CD4-positive, alpha-beta memory T cell (primary cell): ENCODE results near the gene RAB43. TPM values are rescaled to one million over a fixed set of nuclear protein-coding genes. Genes with fewer than 3 reads are reported as not detected.
A peak's percentile ranks its signal among the peaks of the same experiment; 100 is the strongest.
"Not testable (repeated sequence)": the region's sequence is repeated elsewhere in the genome, so short reads cannot be mapped to it uniquely, and the experiment has no call there.

Experiments
- CTCF ChIA-PET: fragments of 350-600 bp; sonication (Branson Sonifier 250); formaldehyde crosslinking; loops from one replicate; lab custom pipeline; 2021; ENCODE audit warnings: inconsistent platforms; ENCODE audit not compliant: partially characterized antibody; lab: Charles Lee
- POLR2A ChIA-PET: fragments of 350-600 bp; sonication (Branson Sonifier 250); formaldehyde crosslinking; loops from one replicate; lab custom pipeline; 2021; ENCODE audit not compliant: partially characterized antibody; lab: Charles Lee
- DNase-seq, 5 donors: peaks; one replicate each; pipeline versions ENCODE4 v3.0.0 to v3.0.0-alpha.2; 2020 to 2022; ENCODE audit warnings: mixed read lengths in 1 of 5
- H3K27ac ChIP-seq: one replicate; pipeline ENCODE4 v1.7.0; 2013; ENCODE audit warnings: low read depth, low read length
- H3K27me3 ChIP-seq: 2 replicates; pipeline ENCODE4 v1.7.0; 2013; ENCODE audit warnings: mild to moderate bottlenecking, low read length, moderate library complexity; ENCODE audit not compliant: insufficient read depth
- H3K36me3 ChIP-seq: 2 replicates; pipeline ENCODE4 v1.7.0; 2013; ENCODE audit warnings: mild to moderate bottlenecking, low read length, moderate library complexity; ENCODE audit not compliant: insufficient read depth
- H3K4me1 ChIP-seq: 2 replicates; pipeline ENCODE4 v1.7.0; 2013; ENCODE audit warnings: mild to moderate bottlenecking, low read length, moderate library complexity; ENCODE audit not compliant: insufficient read depth
- H3K4me3 ChIP-seq, 2 donors: one replicate each; pipeline ENCODE4 v1.7.0; 2013; ENCODE audit warnings: low read length in 2 of 2, mild to moderate bottlenecking in 1 of 2
- H3K9me3 ChIP-seq, 2 donors: one replicate each; pipeline ENCODE4 v1.7.0; 2013; ENCODE audit warnings: low read length in 2 of 2, control low read depth in 1 of 2; ENCODE audit not compliant: control insufficient read depth in 1 of 2
- H3K27ac Mint-ChIP-seq, 7 donors: one replicate each; pipeline ENCODE4 v1.8.0; 2020 to 2021; ENCODE audit warnings: mixed read lengths in 7 of 7, mild to moderate bottlenecking in 6 of 7, inconsistent platforms in 3 of 7, moderate library complexity in 3 of 7
- H3K27me3 Mint-ChIP-seq, 2 donors: one replicate each; pipeline ENCODE4 v1.8.0; 2020 to 2021; ENCODE audit warnings: mixed read lengths in 2 of 2
- H3K36me3 Mint-ChIP-seq, 2 donors: one replicate each; pipeline ENCODE4 v1.8.0; 2020 to 2021; ENCODE audit warnings: mixed read lengths in 2 of 2, inconsistent platforms in 1 of 2, mild to moderate bottlenecking in 1 of 2
- H3K4me1 Mint-ChIP-seq, 4 donors: one replicate each; pipeline ENCODE4 v1.8.0; 2020 to 2021; ENCODE audit warnings: mixed read lengths in 4 of 4, mild to moderate bottlenecking in 1 of 4
- H3K4me3 Mint-ChIP-seq, 8 donors: one replicate each; pipeline ENCODE4 v1.8.0; 2020 to 2021; ENCODE audit warnings: mixed read lengths in 8 of 8, mild to moderate bottlenecking in 7 of 8, moderate library complexity in 6 of 8, inconsistent platforms in 3 of 8
- H3K9me3 Mint-ChIP-seq, 8 donors: one replicate each; pipeline ENCODE4 v1.8.0; 2020 to 2021; ENCODE audit warnings: mixed read lengths in 8 of 8, mild to moderate bottlenecking in 5 of 8, inconsistent platforms in 3 of 8, moderate library complexity in 1 of 8
- intact Hi-C: fragments of 100-400 bp; cut with micrococcal nuclease; formaldehyde crosslinking; loops from one replicate; pipeline ENCODE4 v1.15.1; 2023
- polyA plus RNA-seq, 2 donors: library from polyadenylated mRNA; unstranded; fragments of 300-500 nt; fragmentation: Illumina TruSeq; gene quantifications; one replicate each; pipeline ENCODE4 v1.2.3, GENCODE V29; 2021
- total RNA-seq, 2 experiments: library from RNA; stranded (reverse); gene quantifications; one replicate each; pipeline ENCODE4 v1.2.3, GENCODE V29; 2021

The RAB43 gene
- total and polyA plus RNA-seq, 4 experiments from 2014 or later: 11.3 to 68.4 (median 40.4) TPM

GRCh38 chr3:129100274-129100673, 21.3 kb downstream of the RAB43 start:
- intact Hi-C loops: no loop called here
- ChIA-PET POLR2A (interaction anchor here (1.0 to 7.5 kb wide), 3 partner anchors 19 to 73 kb away, joined by 3 to 64 read pairs (median 4); partner anchors contain the start of gene RAB43), CTCF (interaction anchor here (1.2 kb wide), 2 partner anchors 16 to 130 kb away, joined by 3 to 4 read pairs; no protein-coding TSS in a partner anchor)
- Mint-ChIP-seq H3K27me3 (no peaks in the 10 kb centered on the region), H3K9me3 (no peaks in the 10 kb centered on the region), H3K36me3 (peaks cover 24 to 49% of the 10 kb centered on the region in 2 donors), H3K4me3 (no peak overlapping the region), H3K27ac (peak overlapping the region in 4 of 7 donors; percentile 0 to 55 (median 1)), H3K4me1 (peaks cover 51 to 83% (median 63%) of the 10 kb centered on the region in 4 donors)
- Histone ChIP-seq H3K9me3 (no peaks in the 10 kb centered on the region), H3K36me3 (peaks cover 11% of the 10 kb centered on the region), H3K27me3 (no peaks in the 10 kb centered on the region), H3K27ac (no peak overlapping the region), H3K4me3 (no peak overlapping the region), H3K4me1 (peaks cover 37% of the 10 kb centered on the region)
- DNase-seq: no peak

GRCh38 chr3:129095285-129095684, 26.3 kb downstream of the RAB43 start:
- no peak overlapping the region for H3K4me3 ChIP-seq
- ChIA-PET CTCF (interaction anchor here (0.8 to 2.2 kb wide), 4 partner anchors 25 to 125 kb away, joined by 3 to 6 read pairs (median 4); no protein-coding TSS in a partner anchor), POLR2A (interaction anchor here (1.1 to 1.6 kb wide), 2 partner anchors 23 to 25 kb away, joined by 3 to 5 read pairs; no protein-coding TSS in a partner anchor)
- H3K4me1 Mint-ChIP-seq: peaks cover 25 to 36% (median 29%) of the 10 kb centered on the region in 4 donors
- no peak overlapping the region for H3K27ac Mint-ChIP-seq
- no peaks in the 10 kb centered on the region for H3K9me3 Mint-ChIP-seq
- peaks cover 33 to 48% of the 10 kb centered on the region in 2 donors for H3K36me3 Mint-ChIP-seq
- no peaks in the 10 kb centered on the region for H3K27me3 Mint-ChIP-seq
- H3K4me3 Mint-ChIP-seq: no peak overlapping the region
- DNase-seq: no peak
- no peaks in the 10 kb centered on the region for H3K27me3 ChIP-seq
- H3K27ac ChIP-seq: no peak overlapping the region
- no peaks in the 10 kb centered on the region for H3K9me3 ChIP-seq
- peaks cover 24% of the 10 kb centered on the region for H3K36me3 ChIP-seq
- peaks cover 4% of the 10 kb centered on the region for H3K4me1 ChIP-seq
- intact Hi-C loops: no loop called here

DNA sequence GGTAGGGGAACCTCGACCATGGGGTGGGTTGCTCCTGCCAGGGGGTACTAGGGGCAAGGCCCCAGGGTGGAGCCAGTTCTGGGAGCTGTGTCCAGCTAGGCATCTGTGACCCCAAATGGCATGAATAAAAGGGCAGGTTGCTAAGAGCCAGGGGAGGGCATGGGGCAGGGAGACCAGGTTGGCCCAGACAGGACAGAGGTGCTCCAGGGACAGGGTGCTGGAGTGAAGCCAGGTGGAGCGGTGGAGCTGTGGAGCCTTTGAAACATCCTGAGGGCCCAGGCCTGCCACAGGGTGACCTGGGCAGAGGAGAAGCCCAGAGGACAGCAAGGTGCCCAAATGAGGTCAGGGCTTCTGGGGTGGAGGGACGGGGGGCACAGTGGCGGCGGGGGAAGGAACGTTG, 33.3 kb downstream of the RAB43 start:
- POLR2A ChIA-PET, H3K36me3 ChIP-seq, intact Hi-C loops, H3K27ac Mint-ChIP-seq, H3K4me1 ChIP-seq, H3K36me3 Mint-ChIP-seq, H3K4me3 Mint-ChIP-seq, DNase-seq, H3K4me3 ChIP-seq, H3K4me1 Mint-ChIP-seq, H3K9me3 ChIP-seq, H3K27me3 Mint-ChIP-seq, H3K27ac ChIP-seq, H3K9me3 Mint-ChIP-seq, CTCF ChIA-PET, H3K27me3 ChIP-seq: not testable (repeated sequence)

DNA sequence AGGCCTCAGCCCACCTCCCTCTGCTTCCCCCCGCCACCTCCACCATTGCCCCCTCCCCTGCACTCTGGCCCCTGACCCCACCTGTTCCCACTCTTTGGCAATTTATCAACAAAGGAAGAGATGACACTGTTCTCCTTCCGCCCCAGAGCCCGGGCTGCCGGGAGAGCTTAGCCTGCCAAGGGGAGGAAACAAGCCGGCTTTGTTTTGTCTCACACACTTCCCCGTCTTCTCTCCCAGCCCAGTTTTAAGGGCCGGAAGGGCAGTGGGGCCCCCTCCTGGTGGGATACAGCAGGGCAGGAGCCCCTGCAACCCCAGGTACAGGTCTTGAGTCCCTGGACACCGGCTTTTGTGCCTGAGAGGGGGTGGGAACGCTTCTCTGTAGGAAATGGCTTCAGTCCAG, 33.7 kb downstream of the RAB43 start:
- H3K36me3 Mint-ChIP-seq, H3K27me3 ChIP-seq, H3K4me1 ChIP-seq, H3K4me3 ChIP-seq, H3K27me3 Mint-ChIP-seq, intact Hi-C loops, H3K9me3 ChIP-seq, CTCF ChIA-PET, H3K9me3 Mint-ChIP-seq, H3K4me1 Mint-ChIP-seq, H3K36me3 ChIP-seq, H3K4me3 Mint-ChIP-seq, POLR2A ChIA-PET, H3K27ac ChIP-seq, H3K27ac Mint-ChIP-seq: not testable (repeated sequence)
- DNase-seq: peak in 1 of 5 donors; percentile 8

GRCh38 chr3:129087138-129087702, 34.4 kb downstream of the RAB43 start:
- DNase-seq: no peak
- Histone ChIP-seq H3K36me3 (no peaks in the 10 kb centered on the region), H3K27ac (no peak overlapping the region), H3K4me3 (no peak overlapping the region), H3K9me3 (no peaks in the 10 kb centered on the region), H3K27me3 (no peaks in the 10 kb centered on the region), H3K4me1 (no peaks in the 10 kb centered on the region)
- POLR2A ChIA-PET: interaction anchor here (2.6 kb wide), 1 partner anchor 32 kb away, joined by 17 read pairs; no protein-coding TSS in a partner anchor
- Mint-ChIP-seq H3K4me1 (peaks cover 0 to 5% (median 3%) of the 10 kb centered on the region in 4 donors), H3K4me3 (no peak overlapping the region), H3K9me3 (no peaks in the 10 kb centered on the region), H3K36me3 (peaks cover 2 to 6% of the 10 kb centered on the region in 2 donors), H3K27ac (no peak overlapping the region), H3K27me3 (no peaks in the 10 kb centered on the region)
- CTCF ChIA-PET: no interaction called here
- intact Hi-C loops: no loop called here

DNA sequence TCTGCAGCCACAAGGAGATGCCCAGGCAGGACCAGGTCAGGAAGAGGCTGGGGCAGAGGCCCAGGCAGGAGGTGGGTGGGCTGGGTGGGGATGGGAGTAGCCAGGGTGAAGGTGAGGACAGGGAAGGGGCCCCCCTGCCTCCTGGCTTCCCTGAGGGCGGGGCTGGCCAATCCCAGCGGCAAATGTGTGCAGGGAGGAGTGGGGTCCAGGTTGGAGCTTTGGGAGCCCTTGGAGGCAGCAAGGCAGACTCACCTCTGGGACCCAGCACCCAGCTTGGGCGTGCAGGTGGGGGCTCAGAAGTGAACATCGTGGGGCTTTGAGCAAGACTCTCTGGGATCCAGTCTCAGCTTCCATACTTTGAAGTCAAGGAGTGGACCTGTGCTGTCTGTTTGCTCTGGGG, 35.8 kb downstream of the RAB43 start:
- intact Hi-C loops: no loop called here

GRCh38 chr3:129085165-129085715, 36.4 kb downstream of the RAB43 start:
- H3K4me3 ChIP-seq: no peak overlapping the region
- no peaks in the 10 kb centered on the region for H3K36me3 ChIP-seq
- Mint-ChIP-seq H3K9me3 (no peaks in the 10 kb centered on the region), H3K36me3 (no peaks in the 10 kb centered on the region), H3K4me1 (peaks cover 0 to 7% (median 6%) of the 10 kb centered on the region in 4 donors), H3K27ac (peak overlapping the region in 1 of 7 donors; percentile 48), H3K27me3 (no peaks in the 10 kb centered on the region), H3K4me3 (no peak overlapping the region)
- H3K9me3 ChIP-seq: no peaks in the 10 kb centered on the region
- ChIA-PET CTCF (interaction anchor here (0.7 to 1.3 kb wide), 3 partner anchors 33 to 115 kb away, joined by 3 to 4 read pairs (median 3); no protein-coding TSS in a partner anchor), POLR2A (interaction anchor here (1.2 to 2.6 kb wide), 2 partner anchors 32 to 34 kb away, joined by 6 to 17 read pairs; no protein-coding TSS in a partner anchor)
- H3K27ac ChIP-seq: no peak overlapping the region
- no peaks in the 10 kb centered on the region for H3K27me3 ChIP-seq
- no peaks in the 10 kb centered on the region for H3K4me1 ChIP-seq
- intact Hi-C loops: no loop called here
- DNase-seq: no peak

More for the DNA sequence above, 35.8 kb downstream of the RAB43 start:
- no peaks in the 10 kb centered on the region for H3K9me3 ChIP-seq
- H3K4me3 ChIP-seq: no peak overlapping the region
- H3K4me3 Mint-ChIP-seq: no peak overlapping the region
- ChIA-PET CTCF (interaction anchor here (1.3 kb wide), 1 partner anchor 116 kb away, joined by 4 read pairs; no protein-coding TSS in a partner anchor), POLR2A (interaction anchor here (1.2 to 2.6 kb wide), 2 partner anchors 33 kb away, joined by 6 to 17 read pairs; no protein-coding TSS in a partner anchor)
- H3K27me3 ChIP-seq: no peaks in the 10 kb centered on the region
- no peak overlapping the region for H3K27ac ChIP-seq
- peaks cover 0 to 7% (median 6%) of the 10 kb centered on the region in 4 donors for H3K4me1 Mint-ChIP-seq
- peak overlapping the region in 1 of 7 donors; percentile 48 for H3K27ac Mint-ChIP-seq
- H3K9me3 Mint-ChIP-seq: no peaks in the 10 kb centered on the region
- no peaks in the 10 kb centered on the region for H3K4me1 ChIP-seq
- H3K36me3 Mint-ChIP-seq: no peaks in the 10 kb centered on the region
- no peaks in the 10 kb centered on the region for H3K36me3 ChIP-seq
- DNase-seq: no peak
- no peaks in the 10 kb centered on the region for H3K27me3 Mint-ChIP-seq
